GM19372 (cell line): ENCODE measurements around the gene NOTCH2NLA.
"Not testable (repeated sequence)": the region's sequence is repeated elsewhere in the genome, so short reads cannot be mapped to it uniquely, and the experiment has no call there.

ENCODE experiments used
- ATAC-seq: cut with Tn5 transposase; IDR thresholded peaks from one replicate; pipeline ENCODE4 v1.9.1; 2021; ENCODE audit warnings: mild to moderate bottlenecking, low read depth, moderate library complexity; ENCODE audit not compliant: unreplicated experiment

The NOTCH2NLA gene

DNA sequence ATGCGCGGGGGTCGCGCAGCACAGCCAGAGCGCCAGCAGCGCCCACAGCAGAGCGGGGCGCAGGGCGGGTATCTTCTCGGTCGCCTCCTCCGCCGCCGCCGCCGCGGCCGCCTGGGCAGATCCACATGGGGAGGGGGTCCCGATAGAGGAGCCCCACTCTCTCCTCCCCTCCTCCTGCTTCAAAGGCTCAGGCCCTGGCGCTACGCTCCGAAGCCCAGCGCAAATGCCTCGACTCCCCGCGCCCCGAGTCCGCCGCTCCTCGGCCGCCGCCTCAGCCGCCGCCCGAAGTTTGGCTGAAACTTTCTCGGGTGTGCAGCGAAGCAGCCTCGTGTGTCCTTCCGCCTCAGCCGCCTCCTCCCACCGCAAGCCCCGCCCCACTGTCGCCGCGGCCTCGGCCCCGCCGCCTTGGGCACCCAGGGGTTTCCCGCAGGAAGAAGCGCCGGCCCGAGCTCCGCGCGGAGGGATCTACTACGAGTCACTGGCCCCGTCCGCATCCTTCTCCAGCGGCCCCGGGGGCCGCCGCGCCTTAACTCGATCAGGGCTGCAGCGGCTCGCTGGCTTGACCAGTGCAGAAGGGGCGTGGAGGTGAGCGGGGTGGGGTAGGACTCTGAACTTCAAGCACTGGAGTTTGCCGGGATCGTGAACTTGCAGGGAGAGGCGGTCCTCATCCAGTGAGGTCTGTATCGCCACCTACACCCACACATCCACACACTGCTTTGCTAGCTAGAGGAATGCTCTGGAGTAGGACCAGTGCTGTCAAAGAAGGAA, at the start of gene NOTCH2NLA:
NOTCH2NLA (minus strand) TSS at position 312 of the 768 bp plus-strand sequence. CDS start 39,684 bp downstream, outside the sequence.
- ATAC-seq: not testable (repeated sequence)

DNA sequence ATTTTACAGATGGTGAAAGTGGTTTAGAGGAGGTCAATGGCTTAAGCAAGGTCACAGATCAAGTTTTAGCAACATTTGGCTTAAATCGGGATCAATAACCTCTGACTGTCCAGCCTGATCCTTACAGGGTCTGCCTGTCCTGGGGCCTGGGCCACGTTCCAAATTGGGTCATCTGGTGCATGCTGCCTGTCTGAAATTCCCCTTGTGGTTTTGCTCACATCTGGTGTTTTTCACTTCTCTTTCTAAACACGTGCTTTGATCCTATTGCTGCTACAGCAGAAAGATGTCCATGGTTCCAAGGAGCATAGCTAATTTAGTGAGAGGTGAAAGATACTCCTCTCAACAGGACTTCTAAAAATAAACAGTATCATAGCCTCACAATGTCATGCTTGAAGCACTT, 49.5 kb upstream of the NOTCH2NLA start:
- ATAC-seq: peak; percentile 83

DNA sequence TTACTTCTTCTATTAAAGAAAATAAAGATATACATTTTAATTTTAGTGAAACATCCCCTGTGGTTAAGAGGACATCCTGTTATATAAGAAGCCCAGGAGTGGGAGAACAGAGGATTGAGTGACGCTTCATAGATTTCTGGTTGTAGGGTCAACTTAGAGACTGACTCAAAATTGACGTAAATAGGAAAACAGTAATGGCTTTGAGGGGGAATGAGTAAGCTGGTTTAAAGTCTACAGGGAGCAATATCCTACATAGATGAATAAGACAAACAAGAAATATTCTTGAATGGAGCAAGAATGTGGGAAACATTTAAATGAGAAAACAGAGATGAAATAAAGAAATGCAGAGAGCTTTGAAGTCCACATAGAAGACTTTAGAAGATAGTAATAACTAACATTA, 48.3 kb upstream of the NOTCH2NLA start:
- ATAC-seq: not testable (repeated sequence)

DNA sequence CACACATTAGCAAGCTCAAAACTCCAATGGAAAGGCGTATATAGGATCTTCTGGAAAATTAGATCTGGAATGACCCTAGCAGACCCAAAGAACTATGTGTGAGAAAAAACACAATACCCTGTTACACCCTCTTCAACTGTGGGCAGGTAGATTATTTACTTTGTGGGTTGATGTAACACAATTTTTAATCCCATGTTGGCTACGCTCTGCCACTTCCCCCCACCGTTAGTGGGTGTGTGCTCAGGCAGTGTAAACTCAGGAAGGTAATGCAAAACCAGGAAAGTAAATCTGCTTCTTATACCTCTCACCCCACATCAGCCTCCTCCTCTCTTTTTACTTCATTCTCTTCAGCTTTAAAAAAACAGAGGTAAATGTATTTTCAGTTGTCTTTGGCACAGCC, 45.3 kb upstream of the NOTCH2NLA start:
- not testable (repeated sequence) for ATAC-seq

DNA sequence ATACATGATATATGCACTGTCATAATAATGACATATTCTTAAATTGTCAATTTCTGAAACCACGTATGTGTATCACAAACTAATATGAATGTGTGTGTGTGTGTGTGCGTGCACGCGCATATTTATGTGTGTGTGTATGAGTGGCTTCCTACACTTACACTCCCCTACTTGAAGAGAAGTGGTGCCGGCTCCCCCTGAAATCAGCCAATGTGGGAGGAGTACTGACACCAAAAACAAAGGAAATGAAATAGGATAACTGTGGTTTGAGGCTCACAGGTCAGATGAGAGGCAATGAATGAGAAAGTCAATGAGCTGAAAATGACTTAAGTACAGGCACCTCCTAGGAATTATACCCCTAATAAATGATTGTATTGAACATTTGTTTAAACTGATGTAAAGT, 44.4 kb upstream of the NOTCH2NLA start:
- not testable (repeated sequence) for ATAC-seq

DNA sequence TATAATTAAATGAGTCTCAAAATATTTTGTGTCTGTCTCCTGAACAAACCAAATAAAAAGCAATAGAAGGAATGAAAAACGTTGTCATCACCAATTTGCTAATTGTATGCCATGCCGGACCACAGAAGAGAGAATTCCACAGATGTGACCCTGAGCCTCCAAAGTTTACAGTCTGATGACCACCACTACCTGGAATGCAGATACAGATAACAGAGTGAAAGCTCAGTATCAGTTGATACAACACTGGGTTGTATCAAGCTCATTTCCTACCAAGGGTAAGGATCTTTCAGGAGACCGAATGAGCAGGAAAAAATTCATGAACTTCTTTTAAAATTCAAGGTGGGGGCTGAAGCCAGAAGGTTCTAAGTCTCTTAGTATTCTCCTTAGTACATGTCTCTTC, 43.9 kb upstream of the NOTCH2NLA start:
- not testable (repeated sequence) for ATAC-seq

DNA sequence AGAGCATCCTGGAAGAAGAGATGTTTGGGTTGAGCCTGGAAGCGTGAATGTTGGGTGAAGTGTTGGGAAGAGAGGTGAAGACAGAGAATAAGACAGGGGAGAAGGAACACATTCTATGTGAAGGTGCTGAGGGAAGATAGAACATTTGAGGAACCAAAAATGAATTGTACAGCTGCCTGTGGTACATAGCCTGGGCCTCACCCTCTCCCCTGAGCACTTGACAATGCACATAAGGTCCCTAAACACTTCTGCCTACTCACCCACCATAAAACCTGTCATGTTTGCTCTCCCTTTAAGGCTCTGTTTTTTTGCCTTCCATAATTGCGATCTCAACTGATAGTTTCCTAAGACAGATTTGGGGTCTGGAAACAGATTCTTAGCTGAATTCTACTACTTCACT, 43.2 kb upstream of the NOTCH2NLA start:
- not testable (repeated sequence) for ATAC-seq

DNA sequence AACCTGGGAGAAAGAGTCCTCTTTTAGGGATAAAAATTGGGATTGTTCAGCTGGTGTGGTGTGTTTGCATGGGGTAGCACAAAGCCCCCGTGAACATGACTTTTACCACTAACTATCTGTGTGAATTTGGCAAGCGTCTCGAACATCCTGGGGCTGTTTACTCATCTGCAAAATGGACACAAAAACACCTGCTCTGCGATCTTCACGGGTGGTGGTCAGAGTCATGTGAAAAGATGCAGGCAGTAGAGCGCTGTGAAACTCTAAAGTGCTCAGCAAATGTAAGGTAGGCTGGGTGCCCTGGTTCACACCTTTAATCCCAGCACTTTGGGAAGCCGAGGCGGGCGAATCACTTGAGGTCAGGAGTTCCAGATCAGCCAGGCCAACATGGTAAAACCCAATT, 41.3 kb upstream of the NOTCH2NLA start:
- not testable (repeated sequence) for ATAC-seq

DNA sequence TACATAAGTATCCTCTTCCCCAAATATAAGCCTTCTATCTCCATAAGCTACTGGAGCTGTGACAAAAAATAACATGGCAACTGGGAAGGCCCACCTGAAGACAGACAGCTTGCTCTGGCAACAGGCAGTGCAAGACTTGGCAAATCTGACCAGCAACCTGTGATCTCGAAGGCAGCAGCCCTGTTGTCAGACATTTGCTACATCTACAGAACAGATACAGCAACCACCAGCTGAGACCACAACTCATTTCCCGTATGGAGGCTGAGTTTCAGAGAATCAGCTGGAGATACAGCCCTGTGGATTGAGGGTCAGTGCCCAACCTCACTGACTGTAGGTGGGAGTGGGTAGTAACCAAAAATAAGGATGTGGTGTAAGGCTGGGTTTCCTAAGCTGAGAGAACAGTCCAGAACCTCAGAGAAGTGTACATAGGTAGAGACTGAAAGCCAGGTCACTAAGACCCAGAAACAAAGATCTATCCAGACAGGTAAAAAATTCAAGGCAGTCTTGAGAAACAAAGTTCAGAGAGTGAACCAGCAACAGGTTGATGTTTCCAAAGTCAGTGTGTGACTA, 37.4 kb upstream of the NOTCH2NLA start:
- ATAC-seq: not testable (repeated sequence)

DNA sequence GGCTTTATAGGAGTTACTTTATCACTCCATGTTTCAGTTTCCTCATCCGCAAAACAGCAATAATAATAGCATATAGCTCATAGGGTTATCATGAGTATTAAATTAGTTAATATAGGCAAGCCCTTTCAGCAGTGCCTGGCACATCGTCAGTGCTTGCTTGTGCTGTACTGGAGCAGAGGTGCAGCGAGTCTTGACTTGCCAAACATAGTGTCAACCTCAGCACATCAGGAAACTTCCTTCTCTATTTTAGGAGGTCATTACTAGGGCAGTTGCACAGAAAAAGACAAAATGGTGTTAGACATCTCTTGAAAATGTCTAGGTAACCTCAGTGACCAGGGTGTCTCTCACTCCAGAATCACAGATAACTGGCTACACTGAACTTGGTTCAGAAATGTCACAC, 35.9 kb upstream of the NOTCH2NLA start:
- not testable (repeated sequence) for ATAC-seq

DNA sequence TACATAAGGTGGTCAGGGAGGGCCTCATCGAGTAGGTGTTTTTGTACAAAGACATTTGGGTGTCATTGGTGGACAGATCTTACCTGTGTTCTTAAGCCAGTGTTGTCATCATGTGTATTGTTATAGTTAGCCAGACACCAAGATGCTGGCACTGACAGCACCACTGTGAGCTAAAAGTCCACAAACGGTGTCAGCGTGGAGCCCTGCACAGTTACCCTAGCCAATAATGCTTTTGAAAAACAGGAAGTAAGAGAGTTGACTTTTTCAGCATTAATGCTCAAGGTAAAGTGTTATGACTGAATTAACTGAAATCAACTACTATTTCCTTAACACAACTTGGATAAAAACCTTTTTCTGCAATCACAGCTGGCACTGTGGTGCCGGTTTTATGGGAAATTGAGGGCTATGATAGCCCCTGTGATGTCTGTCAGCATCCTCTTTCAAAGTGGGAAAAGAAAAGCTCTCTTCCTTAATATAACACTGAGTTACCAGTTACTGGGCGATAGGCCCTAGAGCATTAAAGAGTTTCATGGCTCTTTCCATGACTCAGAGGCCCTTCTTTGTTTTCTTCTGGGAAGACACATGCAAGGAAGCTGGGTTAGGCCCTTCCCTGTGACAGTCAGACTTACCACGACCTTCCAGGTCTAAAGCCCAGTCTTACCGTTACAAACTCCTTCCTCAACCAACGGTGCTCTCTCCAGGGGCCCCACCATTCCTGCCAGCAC, 31.3 kb upstream of the NOTCH2NLA start:
- ATAC-seq: not testable (repeated sequence)

DNA sequence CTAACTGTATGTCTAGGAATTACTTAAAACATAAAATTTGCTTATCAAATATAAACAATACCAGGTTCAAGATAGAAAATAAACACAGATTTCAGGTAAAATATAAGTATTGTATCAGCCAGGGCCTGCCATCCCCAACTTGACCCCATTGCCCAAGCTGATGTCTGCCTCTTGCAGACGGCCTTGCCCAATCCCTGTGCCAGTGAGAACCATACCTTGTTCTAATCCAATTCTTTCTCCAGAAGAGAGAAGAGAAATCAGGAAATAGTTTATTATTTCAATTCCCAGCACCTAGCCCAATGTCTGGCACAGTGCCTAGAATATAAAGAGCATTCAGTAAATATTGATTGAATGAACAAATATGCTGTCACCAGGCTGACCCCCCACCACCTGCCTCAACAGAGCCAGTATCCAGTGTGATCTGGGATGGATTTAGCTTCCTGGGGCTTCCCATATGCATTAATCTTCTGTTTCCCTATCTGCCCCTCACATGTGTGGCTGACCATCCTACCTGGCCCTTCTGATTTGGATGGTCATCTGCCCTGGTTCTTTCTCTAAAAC, 29.3 kb upstream of the NOTCH2NLA start:
- ATAC-seq: not testable (repeated sequence)

DNA sequence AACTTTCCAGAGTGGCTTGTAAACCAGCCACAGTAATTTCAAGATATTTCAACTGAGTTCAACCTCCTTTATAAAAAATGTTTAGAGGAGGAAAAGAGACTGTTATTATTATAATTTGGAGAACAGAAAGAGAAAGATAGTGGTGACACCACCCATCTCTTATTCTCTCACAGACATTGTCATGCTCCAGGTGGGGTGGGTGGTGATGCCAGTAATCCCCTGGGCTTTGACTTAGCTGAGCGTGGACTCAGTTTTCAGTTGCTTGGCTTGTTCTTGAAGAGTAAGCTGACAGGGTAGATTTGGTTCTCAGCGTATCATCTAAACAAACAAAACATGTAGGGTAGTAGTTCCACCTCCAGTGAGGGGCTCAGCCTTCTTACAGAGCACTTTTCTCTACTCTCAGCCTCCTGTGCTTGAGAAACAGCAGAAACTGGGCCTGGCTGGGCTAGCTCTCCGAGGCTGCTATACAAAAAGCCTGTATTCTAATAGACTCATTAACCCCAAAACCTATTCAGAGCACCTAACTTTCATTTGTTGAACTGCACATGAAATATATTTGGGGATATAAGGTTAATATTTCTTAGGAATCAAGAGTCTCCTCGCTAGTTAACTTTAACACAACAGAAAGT, 25.9 kb upstream of the NOTCH2NLA start:
- not testable (repeated sequence) for ATAC-seq

DNA sequence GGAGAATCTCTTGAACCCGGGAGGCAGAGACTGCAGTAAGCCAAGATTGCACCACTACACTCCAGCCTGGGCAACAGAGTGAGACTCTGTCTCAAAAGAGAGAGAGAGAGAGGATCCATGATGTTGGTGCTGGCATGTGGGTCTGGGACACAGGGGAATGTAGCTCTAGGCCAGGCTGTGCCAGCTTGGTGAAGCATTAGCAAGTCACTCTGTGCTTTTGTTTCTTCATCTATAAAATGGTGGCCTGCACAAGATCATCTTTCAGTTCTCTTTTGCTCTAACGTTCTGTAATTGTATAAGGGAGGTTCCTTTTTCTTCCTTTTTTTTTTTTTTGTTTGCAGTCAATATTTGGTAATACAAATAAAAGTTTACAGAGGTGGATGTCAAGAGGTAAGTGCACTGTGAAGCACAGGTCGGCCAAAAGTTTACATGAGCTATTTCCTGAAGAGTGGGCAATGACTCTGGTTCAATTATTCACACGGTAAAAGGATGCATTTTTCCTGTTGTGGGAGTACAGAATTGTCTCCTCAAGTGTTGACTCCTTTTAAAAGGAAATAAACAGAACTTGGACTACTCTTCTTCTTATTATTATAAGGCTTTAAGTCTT, 24.5 kb upstream of the NOTCH2NLA start:
- ATAC-seq: not testable (repeated sequence)

DNA sequence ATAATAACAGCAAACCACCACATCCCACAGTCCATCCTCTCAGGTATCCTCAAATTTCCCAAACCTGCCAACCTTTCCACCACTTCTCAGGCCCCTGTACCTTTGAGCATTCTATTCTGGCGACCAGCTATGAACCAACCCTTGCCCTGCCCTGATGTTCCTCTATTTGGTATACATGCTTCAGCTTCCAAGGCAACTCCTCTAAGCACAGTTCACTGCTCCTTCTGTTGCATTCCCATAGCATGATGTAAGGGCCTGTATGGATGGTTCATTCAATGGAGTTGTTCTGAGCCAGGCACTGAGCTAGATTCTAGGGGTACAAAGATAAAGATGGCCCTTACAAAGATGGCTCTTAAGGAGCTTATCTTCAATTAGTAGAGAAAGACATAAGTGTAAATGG, 22.7 kb upstream of the NOTCH2NLA start:
- not testable (repeated sequence) for ATAC-seq

DNA sequence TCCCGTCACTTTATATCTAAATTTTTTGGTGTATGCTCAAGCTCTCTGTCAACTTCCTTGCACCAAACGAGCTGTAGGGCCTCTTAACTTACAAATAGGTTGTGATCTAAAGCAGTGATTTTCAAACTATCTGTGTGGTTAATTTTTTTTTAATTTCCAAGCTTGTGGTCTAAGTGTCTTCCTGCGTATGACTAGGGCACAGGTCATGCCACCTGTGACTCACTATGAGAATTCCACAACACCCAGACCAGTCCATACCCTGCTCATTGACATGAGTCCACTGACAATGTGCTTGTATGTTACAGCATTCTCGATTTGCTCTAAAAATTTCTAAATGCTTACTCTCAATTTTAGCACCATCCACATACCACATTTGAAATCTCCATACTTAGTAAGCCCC, 19.8 kb upstream of the NOTCH2NLA start:
- ATAC-seq: not testable (repeated sequence)

DNA sequence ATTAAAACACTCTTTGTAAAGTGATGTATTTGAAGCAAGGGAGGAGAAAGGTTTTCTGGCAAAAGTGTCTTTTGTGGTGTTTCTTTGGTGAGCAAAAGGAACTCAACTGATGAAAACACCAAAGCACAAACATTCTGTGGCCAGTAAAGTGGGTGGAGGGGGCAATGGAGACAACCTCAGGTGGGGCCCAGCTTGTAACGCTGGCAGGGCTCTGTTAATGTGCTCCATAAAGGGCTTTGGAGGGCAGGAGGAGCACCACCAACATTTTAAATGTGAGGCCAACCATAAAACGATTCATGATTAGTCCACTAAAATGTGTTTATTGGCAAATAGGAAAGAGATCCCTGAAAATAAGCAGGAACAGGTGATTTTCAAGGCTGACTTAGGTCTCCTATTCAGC, 7.8 kb upstream of the NOTCH2NLA start:
- ATAC-seq: not testable (repeated sequence)

DNA sequence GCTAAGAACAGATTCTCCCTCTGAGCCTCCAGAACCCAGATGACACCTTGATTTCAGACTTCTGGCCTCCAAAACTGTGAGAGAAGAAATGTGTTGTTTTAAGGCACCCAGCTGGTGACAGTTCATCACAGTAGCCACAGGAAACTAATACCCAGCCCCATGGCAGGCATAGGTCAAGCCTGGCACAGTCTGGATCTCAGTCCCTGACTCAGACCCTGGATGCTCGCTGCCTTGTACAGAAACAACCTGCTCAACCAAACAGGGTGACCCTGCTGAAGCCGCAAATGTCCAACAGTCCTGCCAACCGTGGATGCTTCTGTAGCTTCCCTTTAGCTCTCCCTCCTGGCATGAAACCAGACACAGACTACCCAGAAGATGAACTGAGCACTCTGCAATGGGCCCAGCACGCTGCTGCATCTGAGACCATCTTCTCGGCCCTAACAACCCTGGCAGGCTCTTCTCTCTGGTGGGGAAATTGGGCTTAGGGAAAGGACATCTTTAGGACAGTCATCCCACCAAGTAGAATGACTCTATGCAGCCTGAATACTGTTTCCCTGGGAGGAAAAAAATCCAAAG, 7.3 kb upstream of the NOTCH2NLA start:
- not testable (repeated sequence) for ATAC-seq

DNA sequence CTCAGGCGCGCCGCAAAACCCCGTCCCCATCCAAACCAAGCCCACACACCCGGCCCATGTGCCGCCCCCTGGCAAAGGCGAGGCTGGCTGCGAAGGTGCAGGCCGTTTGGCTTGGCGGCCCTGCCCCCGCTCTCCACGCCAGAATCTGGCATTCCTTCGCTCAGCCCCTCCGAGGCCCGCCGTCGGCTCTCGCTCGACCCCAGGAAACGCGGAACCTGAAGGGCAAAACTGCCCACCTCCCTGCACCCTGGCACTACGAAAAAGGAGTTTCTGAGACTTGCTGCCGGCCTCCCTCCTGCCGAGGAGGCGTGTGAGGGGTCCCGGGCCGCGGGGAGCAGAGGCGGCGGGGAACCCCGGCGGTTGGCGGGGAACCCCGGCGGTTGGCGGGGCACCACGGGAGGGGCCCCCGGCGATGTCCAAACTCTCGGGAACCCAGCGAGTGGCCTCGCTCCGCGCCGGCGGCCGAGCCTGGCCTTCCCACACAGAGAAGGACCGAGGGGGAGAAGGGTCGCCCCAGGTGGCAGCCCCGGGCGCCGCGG, 608 bp downstream of the NOTCH2NLA start:
- not testable (repeated sequence) for ATAC-seq
